ENCODE data around the gene ANAPC16.

- TF ChIP-seq POLR2AphosphoS5 (IDR thresholded peaks at IDR 0.05; ENCODE audit: low read depth, low read length): no peak
- no peak for TF ChIP-seq POLR2A (IDR thresholded peaks at IDR 0.05; ENCODE audit: low read depth, low read length)
- no peak for TF ChIP-seq TAF1 (IDR thresholded peaks at IDR 0.05; ENCODE audit: borderline replicate concordance, low read depth, low read length)
Observed at GRCh38 chr10:72250666-72251065, 34.9 kb downstream of the ANAPC16 start.
